Calu3 (cell line): ENCODE results near the gene AGBL4. TPM values are rescaled to one million over a fixed set of nuclear protein-coding genes. Genes with fewer than 3 reads are reported as not detected.

Experiments used
- BruUV-seq: library from RNA; stranded (reverse); fragments of 400-500 nt; replicated peaks from 2 replicates; lab custom pipeline; 2021; lab: Mats Ljungman, UMichigan
- CTCF ChIA-PET: fragments of 300-600 bp; sonication (Branson Sonifier 250); formaldehyde crosslinking; loops from one replicate; lab custom pipeline; 2022; ENCODE audit warnings: antibody characterized with exemption; lab: Charles Lee
- DNase-seq: peaks from one replicate; pipeline ENCODE4 v3.0.0; 2022
- H3K27ac Mint-ChIP-seq: one replicate; pipeline ENCODE4 v1.8.0; 2022; ENCODE audit warnings: mixed read lengths; ENCODE audit not compliant: unreplicated experiment
- H3K27me3 Mint-ChIP-seq: one replicate; pipeline ENCODE4 v1.8.0; 2022; ENCODE audit warnings: mixed read lengths; ENCODE audit not compliant: unreplicated experiment
- H3K36me3 Mint-ChIP-seq: one replicate; pipeline ENCODE4 v1.8.0; 2022; ENCODE audit warnings: mild to moderate bottlenecking, moderate library complexity, mixed read lengths; ENCODE audit not compliant: insufficient read depth, unreplicated experiment
- H3K4me1 Mint-ChIP-seq: one replicate; pipeline ENCODE4 v1.8.0; 2022; ENCODE audit warnings: mild to moderate bottlenecking, low read depth, mixed read lengths; ENCODE audit not compliant: unreplicated experiment
- H3K4me3 Mint-ChIP-seq: one replicate; pipeline ENCODE4 v1.8.0; 2022; ENCODE audit warnings: mild to moderate bottlenecking, low read depth, moderate library complexity, mixed read lengths; ENCODE audit not compliant: unreplicated experiment
- H3K9me3 Mint-ChIP-seq: one replicate; pipeline ENCODE4 v1.8.0; 2022; ENCODE audit warnings: low read depth, mixed read lengths; ENCODE audit not compliant: unreplicated experiment
- CTCF ChIP-seq: fragments of 200-600 bp; IDR thresholded peaks from one replicate; pipeline ENCODE4 v1.8.0; 2022; ENCODE audit warnings: antibody characterized with exemption; ENCODE audit not compliant: unreplicated experiment
- intact Hi-C: fragments of 100-400 bp; cut with micrococcal nuclease; formaldehyde crosslinking; loops from one replicate; pipeline ENCODE4 v1.10.0; 2022; ENCODE audit not compliant: unreplicated experiment
- total RNA-seq: library from RNA; stranded (reverse); gene quantifications from 2 replicates; pipeline ENCODE4 v1.2.3, GENCODE V29; 2022

AGBL4 gene
- total RNA-seq, 1 experiment from 2014 or later: not detected

GRCh38 chr1:48581270-48581669 lies 1442.5 kb downstream of the AGBL4 start:
- no peak overlapping the region for H3K4me3 Mint-ChIP-seq
- no peak for DNase-seq
- intact Hi-C loops: no loop called here
- no TSS peak for BruUV-seq
- H3K27ac Mint-ChIP-seq: no peak overlapping the region
- H3K4me1 Mint-ChIP-seq: no peaks in the 10 kb centered on the region
- peaks cover 54% of the 10 kb centered on the region for H3K27me3 Mint-ChIP-seq
- H3K36me3 Mint-ChIP-seq: no peaks in the 10 kb centered on the region
- no peak for TF ChIP-seq CTCF
- CTCF ChIA-PET: no interaction called here
- no peaks in the 10 kb centered on the region for H3K9me3 Mint-ChIP-seq

- no peak for TF ChIP-seq CTCF
- CTCF ChIA-PET: no interaction called here
- Mint-ChIP-seq H3K27me3 (peaks cover 51% of the 10 kb centered on the region), H3K36me3 (no peaks in the 10 kb centered on the region), H3K4me1 (no peaks in the 10 kb centered on the region), H3K27ac (no peak overlapping the region), H3K9me3 (no peaks in the 10 kb centered on the region), H3K4me3 (no peak overlapping the region)
- intact Hi-C loops: no loop called here
- no peak for DNase-seq
- no TSS peak for BruUV-seq
Measured at GRCh38 chr1:48576565-48576964, 1447.2 kb downstream of the AGBL4 start.

GRCh38 chr1:48572646-48573258 lies 1451.0 kb downstream of the AGBL4 start:
- no TSS peak for BruUV-seq
- CTCF ChIA-PET: interaction anchor here (0.6 to 2.3 kb wide), 6 partner anchors 17 to 1699 kb away, joined by 3 to 24 read pairs (median 4); no protein-coding TSS in a partner anchor
- Mint-ChIP-seq H3K9me3 (no peaks in the 10 kb centered on the region), H3K27me3 (peaks cover 71% of the 10 kb centered on the region), H3K36me3 (no peaks in the 10 kb centered on the region), H3K4me3 (no peak overlapping the region), H3K4me1 (no peaks in the 10 kb centered on the region), H3K27ac (no peak overlapping the region)
- DNase-seq: peak; percentile 62
- intact Hi-C loops: loop anchor here (1.0 to 5.0 kb wide), 4 partner anchors 125 to 1760 kb away; no protein-coding TSS in a partner anchor
- peak; percentile 70 for TF ChIP-seq CTCF

DNA sequence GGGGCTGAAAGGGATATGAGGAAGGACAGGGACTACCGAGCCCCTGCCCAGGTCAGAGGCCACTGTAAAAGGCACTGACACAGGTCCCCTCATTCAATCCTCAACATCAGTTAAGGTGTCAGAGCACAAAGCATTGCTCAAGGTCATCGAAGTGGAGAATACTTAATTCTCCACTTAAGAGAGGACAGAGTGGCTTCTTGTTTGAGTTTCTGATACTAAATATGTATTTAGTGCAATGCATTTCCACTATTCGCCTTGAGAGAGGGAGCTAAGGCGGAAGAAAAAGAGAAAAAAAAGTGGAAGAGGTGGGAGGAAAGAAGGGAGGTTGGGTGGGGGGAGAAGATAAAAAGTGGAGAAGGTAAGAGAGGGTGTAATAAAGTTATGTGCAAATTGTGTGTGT lies 1451.6 kb downstream of the AGBL4 start:
- Mint-ChIP-seq H3K4me3 (no peak overlapping the region), H3K27ac (no peak overlapping the region), H3K36me3 (no peaks in the 10 kb centered on the region), H3K9me3 (no peaks in the 10 kb centered on the region), H3K4me1 (no peaks in the 10 kb centered on the region), H3K27me3 (peaks cover 65% of the 10 kb centered on the region)
- CTCF ChIA-PET: interaction anchor here (0.7 to 2.3 kb wide), 5 partner anchors 18 to 1700 kb away, joined by 3 to 24 read pairs (median 5); no protein-coding TSS in a partner anchor
- intact Hi-C loops: loop anchor here (1.0 to 5.0 kb wide), 4 partner anchors 125 to 1760 kb away; no protein-coding TSS in a partner anchor
- no TSS peak for BruUV-seq
- TF ChIP-seq CTCF: no peak
- DNase-seq: no peak
